Measurements from ENCODE around the gene RAD54L2.

Gene RAD54L2

GRCh38 chr3:51538459-51539290 is at the start of gene RAD54L2:
Gene RAD54L2 (plus strand): TSS chr3:51538719. CDS start chr3:51590421, 51,702 bp downstream.
- H3K4me3 ChIP-seq (ENCODE audit: low read depth, low read length), result peak within 1 kb of the TSS; percentile 99
- TF ChIP-seq, protein P1, sequence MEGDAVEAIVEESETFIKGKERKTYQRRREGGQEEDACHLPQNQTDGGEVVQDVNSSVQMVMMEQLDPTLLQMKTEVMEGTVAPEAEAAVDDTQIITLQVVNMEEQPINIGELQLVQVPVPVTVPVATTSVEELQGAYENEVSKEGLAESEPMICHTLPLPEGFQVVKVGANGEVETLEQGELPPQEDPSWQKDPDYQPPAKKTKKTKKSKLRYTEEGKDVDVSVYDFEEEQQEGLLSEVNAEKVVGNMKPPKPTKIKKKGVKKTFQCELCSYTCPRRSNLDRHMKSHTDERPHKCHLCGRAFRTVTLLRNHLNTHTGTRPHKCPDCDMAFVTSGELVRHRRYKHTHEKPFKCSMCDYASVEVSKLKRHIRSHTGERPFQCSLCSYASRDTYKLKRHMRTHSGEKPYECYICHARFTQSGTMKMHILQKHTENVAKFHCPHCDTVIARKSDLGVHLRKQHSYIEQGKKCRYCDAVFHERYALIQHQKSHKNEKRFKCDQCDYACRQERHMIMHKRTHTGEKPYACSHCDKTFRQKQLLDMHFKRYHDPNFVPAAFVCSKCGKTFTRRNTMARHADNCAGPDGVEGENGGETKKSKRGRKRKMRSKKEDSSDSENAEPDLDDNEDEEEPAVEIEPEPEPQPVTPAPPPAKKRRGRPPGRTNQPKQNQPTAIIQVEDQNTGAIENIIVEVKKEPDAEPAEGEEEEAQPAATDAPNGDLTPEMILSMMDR (IDR thresholded peaks at IDR 0.05; ENCODE audit: insufficient read depth, low read depth, low read length, missing control alignments), result peak; percentile 28
- peak; percentile 91 for DNase-seq (ENCODE audit: low read depth)

DNA sequence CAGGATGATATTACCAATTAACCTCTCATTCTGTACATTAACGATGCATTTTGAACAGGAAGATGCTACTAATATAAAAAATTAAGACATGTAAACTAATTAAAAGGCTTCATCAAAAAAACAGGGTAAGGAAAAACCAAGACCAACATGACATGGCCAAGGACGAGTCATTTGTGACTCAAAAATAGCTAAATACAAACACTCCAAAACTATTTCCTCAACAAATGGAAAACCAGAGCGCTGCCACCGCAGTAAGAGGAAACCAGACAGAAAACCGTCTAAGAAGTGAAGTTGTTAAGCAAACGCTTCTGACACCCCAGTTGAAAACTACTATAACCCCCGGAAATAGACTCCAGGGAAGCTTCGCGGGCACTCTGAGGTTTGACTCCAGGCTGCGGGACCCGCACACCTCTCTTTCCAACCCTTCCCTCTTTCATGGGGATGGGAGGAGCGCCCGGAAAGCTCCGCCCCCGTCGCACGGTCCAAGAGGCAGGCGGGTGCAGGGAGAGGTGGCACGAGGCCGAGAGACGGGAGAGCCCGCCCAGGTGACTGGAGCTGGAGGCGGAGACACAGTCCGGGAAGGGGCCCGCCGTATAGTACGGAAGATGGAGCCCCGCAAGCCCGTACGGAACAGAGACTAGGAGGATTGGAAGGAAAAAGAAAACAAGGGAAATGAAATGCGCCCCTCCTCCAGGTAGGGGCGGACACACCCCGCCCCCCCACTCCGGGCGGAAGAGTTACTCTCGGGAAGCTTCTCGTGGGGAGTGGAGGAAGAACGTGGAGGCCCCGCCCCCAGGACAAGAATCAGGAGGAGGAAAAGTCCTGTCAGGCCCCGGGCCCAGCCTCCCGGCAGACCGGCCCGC is 39.4 kb upstream of the RAD54L2 start:
- TF ChIP-seq, protein P1 (IDR thresholded peaks at IDR 0.05; ENCODE audit: insufficient read depth, low read depth, low read length, missing control alignments), result no peak
- H3K4me3 ChIP-seq (ENCODE audit: low read depth, low read length), result peak overlapping the region; percentile 97
- peak; percentile 94 for DNase-seq (ENCODE audit: low read depth)

DNA sequence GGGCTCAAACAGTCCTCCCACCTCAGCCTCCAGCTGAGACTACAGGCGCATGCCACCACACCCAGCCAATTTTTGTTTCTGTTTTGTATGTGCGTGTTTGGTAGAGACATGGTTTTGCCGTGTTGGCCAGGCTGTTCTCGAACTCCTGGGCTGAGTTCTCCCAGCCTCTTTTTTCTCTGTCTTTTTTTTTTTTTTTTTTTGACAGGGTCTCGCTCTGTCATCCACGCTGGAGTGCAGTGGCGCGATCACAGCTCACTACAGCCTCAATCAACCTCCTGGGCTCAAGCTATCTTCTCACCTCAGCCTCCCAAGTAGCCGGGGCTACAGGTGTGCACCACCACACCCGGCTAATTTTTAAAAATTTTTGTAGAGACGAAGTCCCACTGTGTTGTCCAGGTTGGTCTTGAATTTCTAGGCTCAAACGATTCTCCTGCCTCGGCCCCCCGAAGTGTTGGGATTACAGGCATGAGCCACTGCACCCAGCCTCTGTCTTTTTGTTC is 37.8 kb upstream of the RAD54L2 start:
- H3K4me3 ChIP-seq (ENCODE audit: low read depth, low read length), result peak overlapping the region; percentile 47
- TF ChIP-seq, protein P1 (IDR thresholded peaks at IDR 0.05; ENCODE audit: insufficient read depth, low read depth, low read length, missing control alignments), result no peak
- DNase-seq (ENCODE audit: low read depth), result no peak

DNA sequence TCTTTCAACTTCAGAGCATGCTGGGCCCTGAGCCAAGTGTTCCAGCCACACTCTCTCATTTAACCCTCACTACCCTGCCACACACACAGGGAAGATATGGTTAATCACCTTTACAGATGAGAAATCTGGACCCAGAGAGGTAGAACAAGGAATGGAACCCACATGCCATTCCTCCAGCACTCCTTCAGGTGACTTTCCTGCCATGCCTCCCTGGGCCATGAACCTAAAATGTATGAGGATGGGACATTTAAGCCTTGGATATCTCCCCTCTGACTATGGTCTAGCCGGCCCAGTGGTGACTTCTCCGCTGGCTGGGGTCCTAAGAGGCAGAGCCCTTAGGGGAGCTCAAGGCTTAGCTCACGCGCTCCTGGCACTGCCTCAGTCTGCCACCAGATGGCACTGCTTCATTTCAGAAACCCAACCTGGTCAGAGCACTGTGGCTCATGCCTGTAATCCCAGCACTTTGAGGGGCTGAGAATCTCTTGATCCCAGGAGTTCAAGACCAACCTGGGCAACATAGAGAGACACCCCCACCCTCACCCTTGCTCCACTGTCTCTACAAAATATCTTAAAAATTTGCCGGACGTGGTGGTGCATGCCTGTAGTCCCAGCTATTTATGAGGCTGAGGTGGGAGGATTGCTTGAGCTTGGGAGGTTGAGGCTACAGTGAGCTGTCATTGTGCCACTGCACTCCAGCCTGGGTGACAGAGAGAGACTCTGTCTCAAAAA is 36.5 kb upstream of the RAD54L2 start:
- peak; percentile 87 for DNase-seq (ENCODE audit: low read depth)
- TF ChIP-seq, protein P1 (IDR thresholded peaks at IDR 0.05; ENCODE audit: insufficient read depth, low read depth, low read length, missing control alignments), result peak; percentile 94
- no peak overlapping the region for H3K4me3 ChIP-seq (ENCODE audit: low read depth, low read length)

GRCh38 chr3:51502562-51502910 is 36.0 kb upstream of the RAD54L2 start:
- DNase-seq (ENCODE audit: low read depth), result no peak
- H3K4me3 ChIP-seq (ENCODE audit: low read depth, low read length), result no peak overlapping the region
- TF ChIP-seq, protein P1 (IDR thresholded peaks at IDR 0.05; ENCODE audit: insufficient read depth, low read depth, low read length, missing control alignments), result no peak

GRCh38 chr3:51503007-51503406 is 35.5 kb upstream of the RAD54L2 start:
- no peak for DNase-seq (ENCODE audit: low read depth)
- TF ChIP-seq, protein P1 (IDR thresholded peaks at IDR 0.05; ENCODE audit: insufficient read depth, low read depth, low read length, missing control alignments), result no peak
- H3K4me3 ChIP-seq (ENCODE audit: low read depth, low read length), result no peak overlapping the region
